ENCODE measurements around the gene ABCC1.

Gene ABCC1

DNA sequence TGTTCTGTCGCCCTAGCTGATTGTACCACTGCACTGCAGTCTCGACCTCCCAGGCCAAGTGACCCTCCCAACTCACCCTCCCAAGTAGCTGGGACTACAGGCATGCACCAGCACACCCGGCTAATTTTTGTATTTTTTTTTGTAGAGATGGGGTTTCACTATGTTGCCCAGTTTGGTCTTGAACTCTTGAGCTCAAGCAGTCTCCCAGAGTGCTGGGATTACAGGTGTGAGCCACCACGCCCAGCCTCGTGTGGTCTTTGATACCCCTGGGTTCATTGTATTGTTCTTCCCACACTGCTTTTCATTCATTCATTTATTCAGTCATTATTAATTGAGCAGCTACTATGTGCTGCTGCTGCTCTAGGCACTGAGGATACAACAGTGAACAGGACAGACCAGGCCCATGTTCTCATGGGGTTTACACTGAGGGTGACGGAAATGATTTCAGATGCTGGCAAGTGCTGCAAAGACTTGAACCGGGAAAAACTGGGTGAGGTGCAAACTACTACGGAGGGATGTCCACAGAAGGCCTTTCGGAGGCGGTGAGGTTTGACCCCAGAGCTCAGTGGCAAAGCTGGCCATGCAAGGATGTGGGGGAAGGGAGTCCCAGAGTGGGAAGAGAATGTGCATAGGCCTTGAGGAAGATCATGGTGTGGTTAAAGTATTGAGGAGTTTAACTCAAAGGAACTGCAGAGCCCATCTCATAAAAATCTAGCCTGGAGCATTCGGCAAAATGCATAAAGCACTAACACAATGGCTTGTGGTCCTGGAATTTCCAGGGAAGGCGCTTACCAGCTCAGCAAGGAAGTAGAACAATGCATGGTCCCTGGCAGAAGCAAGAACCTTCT is 10.9 kb downstream of the ABCC1 start:
- DNase-seq (ENCODE audit: low read depth) = peak; percentile 31
- no peak overlapping the region for H3K4me3 ChIP-seq (replicated peaks; ENCODE audit: low read depth, low read length)
- TF ChIP-seq, protein P1, sequence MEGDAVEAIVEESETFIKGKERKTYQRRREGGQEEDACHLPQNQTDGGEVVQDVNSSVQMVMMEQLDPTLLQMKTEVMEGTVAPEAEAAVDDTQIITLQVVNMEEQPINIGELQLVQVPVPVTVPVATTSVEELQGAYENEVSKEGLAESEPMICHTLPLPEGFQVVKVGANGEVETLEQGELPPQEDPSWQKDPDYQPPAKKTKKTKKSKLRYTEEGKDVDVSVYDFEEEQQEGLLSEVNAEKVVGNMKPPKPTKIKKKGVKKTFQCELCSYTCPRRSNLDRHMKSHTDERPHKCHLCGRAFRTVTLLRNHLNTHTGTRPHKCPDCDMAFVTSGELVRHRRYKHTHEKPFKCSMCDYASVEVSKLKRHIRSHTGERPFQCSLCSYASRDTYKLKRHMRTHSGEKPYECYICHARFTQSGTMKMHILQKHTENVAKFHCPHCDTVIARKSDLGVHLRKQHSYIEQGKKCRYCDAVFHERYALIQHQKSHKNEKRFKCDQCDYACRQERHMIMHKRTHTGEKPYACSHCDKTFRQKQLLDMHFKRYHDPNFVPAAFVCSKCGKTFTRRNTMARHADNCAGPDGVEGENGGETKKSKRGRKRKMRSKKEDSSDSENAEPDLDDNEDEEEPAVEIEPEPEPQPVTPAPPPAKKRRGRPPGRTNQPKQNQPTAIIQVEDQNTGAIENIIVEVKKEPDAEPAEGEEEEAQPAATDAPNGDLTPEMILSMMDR (IDR thresholded peaks at IDR 0.05; ENCODE audit: low read length, missing control alignments) = no peak

DNA sequence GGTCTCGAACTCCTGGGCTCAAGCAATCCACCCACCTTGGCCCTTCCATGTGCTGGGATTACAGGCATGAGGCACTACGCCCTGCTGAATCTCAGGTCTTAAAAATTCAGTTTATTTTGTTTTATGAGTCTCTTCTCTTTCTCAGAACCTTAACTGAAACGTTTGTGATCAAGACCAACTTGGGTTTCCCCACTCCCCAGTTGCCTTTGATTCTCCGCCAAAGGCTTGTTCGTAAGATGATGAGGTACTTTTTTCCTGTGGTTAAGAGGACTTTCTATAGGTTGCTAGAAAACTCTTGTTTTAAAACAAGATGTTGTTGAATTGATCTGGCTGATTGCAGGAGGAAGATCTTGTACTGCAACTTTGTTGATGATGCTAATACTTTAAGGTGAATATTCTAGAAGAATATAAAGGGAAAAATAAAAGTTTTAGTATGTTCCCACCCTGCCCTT is 11.7 kb downstream of the ABCC1 start:
- no peak overlapping the region for H3K4me3 ChIP-seq (replicated peaks; ENCODE audit: low read depth, low read length)
- TF ChIP-seq, protein P1 (IDR thresholded peaks at IDR 0.05; ENCODE audit: low read length, missing control alignments) = no peak
- peak; percentile 31 for DNase-seq (ENCODE audit: low read depth)

DNA sequence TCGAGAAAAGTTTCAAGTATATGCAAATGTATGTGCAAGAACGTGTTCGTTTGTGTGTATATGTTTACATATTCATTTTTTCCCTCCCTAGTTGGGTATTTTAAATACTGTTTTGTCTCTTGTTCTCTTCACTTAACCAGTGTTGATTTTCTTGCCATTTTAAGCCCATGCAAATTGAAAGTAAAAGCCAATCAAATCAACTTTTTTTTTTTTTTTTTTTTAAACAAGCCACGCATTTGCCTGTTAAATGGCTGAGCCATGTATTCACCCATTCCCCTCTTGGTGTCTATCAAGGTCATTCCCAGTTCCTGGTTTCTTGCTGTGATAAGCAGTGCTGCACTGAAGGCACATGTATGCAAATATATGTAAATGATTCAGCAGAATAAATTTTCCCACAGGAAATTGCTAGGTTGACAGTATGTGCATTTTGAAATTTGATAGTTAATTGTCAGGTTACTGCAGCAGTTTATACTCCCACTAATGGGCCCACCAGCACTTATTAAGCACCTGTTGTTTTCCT is 12.2 kb downstream of the ABCC1 start:
- TF ChIP-seq, protein P1 (IDR thresholded peaks at IDR 0.05; ENCODE audit: low read length, missing control alignments) = no peak
- no peak for DNase-seq (ENCODE audit: low read depth)
- no peak overlapping the region for H3K4me3 ChIP-seq (replicated peaks; ENCODE audit: low read depth, low read length)

DNA sequence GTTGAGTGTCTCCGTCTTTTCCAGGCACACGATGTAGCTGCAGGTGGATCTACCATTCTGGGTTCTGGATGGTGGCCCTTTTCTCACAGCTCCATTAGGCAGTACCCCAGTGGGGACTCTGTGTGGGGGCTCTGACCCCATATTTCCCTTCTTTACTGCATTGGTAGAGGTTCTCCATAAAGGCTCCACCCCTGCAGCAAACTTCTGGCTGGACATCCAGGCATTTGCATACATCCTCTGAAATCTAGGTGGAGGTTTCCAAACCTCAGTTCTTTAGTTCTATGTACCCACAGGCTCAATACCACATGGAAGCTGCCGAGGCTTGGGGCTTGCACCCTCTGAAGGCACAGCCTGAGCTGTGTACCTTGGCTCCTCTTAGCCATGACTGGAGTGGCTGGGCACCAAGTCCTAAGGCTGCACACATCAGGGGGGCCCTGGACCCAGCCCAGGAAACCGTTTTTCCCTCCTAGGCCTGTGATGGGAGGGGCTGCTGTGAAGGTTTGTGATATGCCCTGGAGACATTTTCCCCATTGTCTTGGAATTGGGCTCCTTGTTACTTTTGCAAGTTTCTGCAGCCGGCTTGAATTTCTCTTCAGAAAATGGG is 14.0 kb downstream of the ABCC1 start:
- TF ChIP-seq, protein P1 (IDR thresholded peaks at IDR 0.05; ENCODE audit: low read length, missing control alignments) = no peak
- no peak for DNase-seq (ENCODE audit: low read depth)
- H3K4me3 ChIP-seq (replicated peaks; ENCODE audit: low read depth, low read length) = no peak overlapping the region

DNA sequence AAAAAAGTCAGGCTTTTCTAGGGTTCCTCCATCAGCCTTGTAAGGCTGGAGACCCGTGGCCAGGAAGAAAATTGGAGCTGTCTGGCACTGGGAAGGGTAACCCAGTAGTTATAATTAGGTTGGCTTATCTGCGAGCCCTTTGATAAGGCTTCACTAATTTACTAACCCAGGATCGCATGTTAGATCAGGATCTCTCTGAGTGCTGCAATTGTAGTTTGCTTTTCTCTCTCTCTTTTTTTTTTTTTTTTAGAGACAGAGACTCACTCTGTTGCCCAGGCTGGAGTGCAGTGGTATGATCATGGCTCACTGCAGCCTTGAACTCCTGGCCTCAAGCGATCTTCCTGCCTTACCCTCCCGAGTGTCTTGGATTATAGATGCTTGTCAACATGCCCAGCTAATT is 17.0 kb downstream of the ABCC1 start:
- no peak for DNase-seq (ENCODE audit: low read depth)
- no peak overlapping the region for H3K4me3 ChIP-seq (replicated peaks; ENCODE audit: low read depth, low read length)
- TF ChIP-seq, protein P1 (IDR thresholded peaks at IDR 0.05; ENCODE audit: low read length, missing control alignments) = no peak

DNA sequence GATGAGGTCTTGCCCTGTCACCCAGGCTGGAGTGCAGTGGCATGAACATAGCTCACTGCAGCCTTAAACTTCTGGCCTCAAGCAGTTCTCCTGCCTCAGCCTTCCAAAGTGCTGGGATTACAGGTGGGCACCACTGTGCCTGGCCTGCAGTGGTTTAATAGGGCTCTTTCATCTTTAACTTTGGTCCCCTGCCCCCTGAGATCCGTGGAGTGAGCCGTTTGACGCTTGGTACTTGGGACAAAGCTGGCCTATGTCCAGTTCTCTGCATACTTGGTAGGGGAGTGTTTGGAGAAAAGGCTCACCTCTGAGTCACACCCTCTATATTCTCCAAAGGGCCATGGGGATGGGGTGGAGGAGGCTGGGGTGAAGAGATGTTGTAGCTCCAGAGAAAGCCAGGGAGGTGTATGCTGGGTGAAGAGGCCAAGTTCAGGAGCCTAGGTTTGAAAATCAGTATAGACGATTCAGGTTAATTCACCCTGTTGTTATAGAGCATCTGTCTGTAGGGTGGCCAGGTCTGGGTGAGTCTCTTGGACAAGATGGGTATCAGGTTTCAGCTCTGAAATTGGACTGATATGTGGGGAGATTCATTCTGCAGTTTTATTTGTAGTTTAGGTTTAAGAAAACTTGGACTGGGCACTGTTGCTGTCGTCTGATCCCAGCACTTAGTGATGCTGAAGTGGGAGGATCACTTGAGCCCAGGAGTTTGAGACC is 17.6 kb downstream of the ABCC1 start:
- no peak overlapping the region for H3K4me3 ChIP-seq (replicated peaks; ENCODE audit: low read depth, low read length)
- DNase-seq (ENCODE audit: low read depth) = peak; percentile 60
- TF ChIP-seq, protein P1 (IDR thresholded peaks at IDR 0.05; ENCODE audit: low read length, missing control alignments) = no peak
